Measurements from ENCODE around the gene VIPR2. TPM values are rescaled to one million over a fixed set of nuclear protein-coding genes. Genes with fewer than 3 reads are reported as not detected.

The VIPR2 gene
- total RNA-seq, 1 donor from 2014 or later, result 0.41 TPM

DNA sequence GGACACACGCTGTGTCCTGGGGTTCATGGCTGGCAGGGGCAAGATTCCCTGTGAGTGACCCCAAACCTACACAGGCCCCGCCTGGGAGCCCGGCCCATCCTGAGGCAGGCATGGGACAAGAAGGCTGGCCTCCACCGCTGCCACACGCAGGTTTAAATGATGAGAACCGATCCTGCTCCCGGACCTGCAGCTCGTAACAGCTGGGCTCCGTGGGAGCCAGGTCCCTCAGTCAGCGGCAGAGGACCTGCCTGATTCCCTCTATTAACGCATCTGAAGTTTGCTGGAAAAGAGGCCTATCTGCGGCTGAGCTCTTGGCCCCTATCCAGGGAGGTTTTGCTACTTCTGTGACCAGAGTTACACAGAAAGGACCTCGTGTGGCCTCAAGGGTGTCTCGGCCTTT, 112.3 kb downstream of the VIPR2 start:
- FAIRE-seq (no peak), DNase-seq (ENCODE audit: low spot score in 2 of 2) (no peak)

- no peak for FAIRE-seq
- no peak for DNase-seq (ENCODE audit: low spot score in 2 of 2)
Observed at GRCh38 chr7:159031750-159032149, 112.9 kb downstream of the VIPR2 start.

DNA sequence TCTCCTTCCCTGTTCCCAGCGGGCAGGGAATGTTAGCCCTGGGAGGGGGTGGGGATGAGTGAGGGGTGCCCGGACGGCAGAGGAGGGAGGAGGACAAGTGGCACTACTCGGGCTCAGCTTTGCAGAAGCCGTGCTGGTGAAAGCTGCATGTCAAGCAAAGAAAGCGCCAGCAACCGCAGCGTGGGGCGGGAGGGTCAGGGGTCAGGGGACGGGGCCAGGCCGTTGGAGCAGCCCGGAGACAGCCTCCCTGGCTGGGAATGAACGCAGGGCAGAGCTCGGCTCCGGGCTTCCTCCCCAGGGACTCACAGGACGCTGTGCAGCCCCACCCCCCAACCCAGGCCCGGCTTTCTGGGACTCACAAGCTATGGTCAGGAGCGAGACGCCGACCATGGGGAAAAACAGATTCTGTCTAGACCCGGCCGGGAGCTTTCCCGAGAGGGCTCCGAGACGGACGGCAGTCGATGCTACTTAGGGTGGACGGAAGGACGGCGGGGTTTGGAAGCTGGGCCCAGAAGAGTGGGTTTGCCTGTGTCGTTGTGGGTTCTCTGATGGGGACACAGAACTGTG, 113.4 kb downstream of the VIPR2 start:
- DNase-seq (ENCODE audit: low spot score in 2 of 2), result no peak

GRCh38 chr7:159030490-159031134, 114.1 kb downstream of the VIPR2 start:
- DNase-seq (ENCODE audit: low spot score in 2 of 2) (peak in 1 of 2 donors; percentile 71), FAIRE-seq (no peak)

More for the DNA sequence above, 113.4 kb downstream of the VIPR2 start:
- FAIRE-seq, result no peak

- DNase-seq (ENCODE audit: low spot score in 2 of 2), result no peak
- FAIRE-seq, result no peak
Observed at GRCh38 chr7:159028508-159029401, 115.9 kb downstream of the VIPR2 start.

DNA sequence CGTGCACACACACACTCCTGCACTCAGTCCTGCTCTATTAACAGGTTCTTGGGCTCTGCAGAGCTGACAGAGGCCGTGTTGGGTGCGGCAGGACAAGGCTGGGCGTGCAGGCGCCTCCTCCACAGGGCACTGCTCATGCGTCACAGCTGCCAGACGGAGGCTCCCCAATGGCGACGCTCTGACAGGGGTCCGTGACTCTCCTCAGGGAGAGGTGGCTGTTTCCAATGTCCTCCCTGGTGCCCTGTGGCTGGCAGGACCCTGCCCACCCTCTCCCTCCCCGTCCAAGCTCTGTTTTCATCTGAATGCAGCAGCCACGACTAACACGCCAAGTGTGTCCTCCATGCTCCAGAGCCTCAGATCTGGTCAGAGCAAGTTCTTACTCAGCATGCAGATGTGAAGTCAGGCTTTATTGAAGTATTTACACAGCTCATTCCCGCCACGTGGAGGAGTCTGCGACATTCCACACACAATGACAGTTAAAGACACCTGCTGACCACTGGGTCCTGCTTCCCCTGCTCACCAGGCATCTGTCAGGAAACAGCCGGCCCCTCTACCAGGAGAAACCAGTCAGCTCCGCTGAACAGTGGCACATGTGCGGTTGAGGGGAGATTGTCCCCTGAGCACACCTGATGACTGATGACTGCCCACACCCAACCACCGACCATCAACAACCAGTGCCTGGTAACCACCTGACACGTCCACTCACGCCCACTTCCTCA, 116.7 kb downstream of the VIPR2 start:
- FAIRE-seq, result no peak
- DNase-seq (ENCODE audit: low spot score in 2 of 2), result no peak

GRCh38 chr7:159027056-159027788, 117.4 kb downstream of the VIPR2 start:
- DNase-seq (ENCODE audit: low spot score in 2 of 2) (no peak), FAIRE-seq (no peak)

- no peak for DNase-seq (ENCODE audit: low spot score in 2 of 2)
- FAIRE-seq, result no peak
Observed at GRCh38 chr7:159026271-159027055, 118.2 kb downstream of the VIPR2 start.

- DNase-seq (ENCODE audit: low spot score in 2 of 2) (no peak), FAIRE-seq (no peak)
Observed at GRCh38 chr7:159025161-159025779, 119.4 kb downstream of the VIPR2 start.

DNA sequence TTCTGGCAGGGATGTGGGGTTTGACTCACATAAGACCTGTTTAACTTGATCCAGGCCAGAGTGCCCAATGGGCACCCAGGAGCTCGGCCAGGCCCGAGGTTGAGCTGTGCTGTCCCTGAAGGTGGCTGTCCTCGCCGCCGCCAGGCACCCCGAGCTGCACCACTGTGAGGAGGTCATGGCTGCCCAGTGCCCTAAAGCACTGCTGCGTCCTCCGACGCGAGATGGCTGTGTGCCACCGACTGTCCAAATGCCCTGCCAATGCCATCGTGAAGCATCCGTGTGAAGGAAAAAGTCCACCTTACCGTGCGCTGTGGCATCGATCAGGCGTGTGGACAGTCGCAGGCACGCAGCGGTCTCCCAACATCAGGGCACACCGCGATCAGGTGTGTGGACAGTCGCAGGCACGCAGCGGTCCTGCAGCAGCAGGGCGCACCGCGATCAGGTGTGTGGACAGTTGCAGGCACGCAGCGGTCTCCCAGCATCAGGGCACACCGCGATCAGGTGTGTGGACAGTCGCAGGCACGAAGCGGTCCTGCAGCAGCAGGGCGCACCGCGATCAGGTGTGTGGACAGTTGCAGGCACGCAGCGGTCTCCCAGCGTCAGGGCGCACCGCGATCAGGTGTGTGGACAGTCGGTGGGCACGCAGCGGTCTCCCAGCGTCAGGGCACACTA, 120.3 kb downstream of the VIPR2 start:
- DNase-seq (ENCODE audit: low spot score in 2 of 2), result no peak
- FAIRE-seq, result no peak

GRCh38 chr7:159023746-159024145, 120.9 kb downstream of the VIPR2 start:
- no peak for DNase-seq (ENCODE audit: low spot score in 2 of 2)
- FAIRE-seq, result no peak

DNA sequence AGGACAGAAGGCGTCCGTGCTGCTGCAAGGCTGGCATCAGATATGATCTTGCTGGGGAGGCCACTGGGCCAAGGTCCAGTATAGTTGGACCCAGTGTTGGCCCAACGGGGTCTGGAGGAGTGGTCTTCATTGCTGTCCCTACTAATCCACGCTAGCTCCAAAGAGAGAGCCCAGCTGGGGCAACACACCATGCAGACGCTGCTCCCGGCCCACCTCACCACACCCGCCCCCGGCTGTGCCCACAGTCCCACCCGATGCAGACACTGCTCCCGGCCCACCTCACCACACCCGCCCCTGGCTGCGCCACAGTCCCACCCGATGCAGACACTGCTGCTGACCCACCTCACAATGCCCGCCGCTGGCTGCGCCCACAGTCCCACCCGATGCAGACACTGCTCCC, 121.5 kb downstream of the VIPR2 start:
- FAIRE-seq (no peak), DNase-seq (ENCODE audit: low spot score in 2 of 2) (no peak)

GRCh38 chr7:159022238-159022993, 122.3 kb downstream of the VIPR2 start:
- FAIRE-seq, result no peak

GRCh38 chr7:159020987-159021386, 123.7 kb downstream of the VIPR2 start:
- FAIRE-seq, result no peak
- no peak for DNase-seq (ENCODE audit: low spot score in 2 of 2)

More at GRCh38 chr7:159022238-159022993, 122.3 kb downstream of the VIPR2 start:
- DNase-seq (ENCODE audit: low spot score in 2 of 2), result no peak

DNA sequence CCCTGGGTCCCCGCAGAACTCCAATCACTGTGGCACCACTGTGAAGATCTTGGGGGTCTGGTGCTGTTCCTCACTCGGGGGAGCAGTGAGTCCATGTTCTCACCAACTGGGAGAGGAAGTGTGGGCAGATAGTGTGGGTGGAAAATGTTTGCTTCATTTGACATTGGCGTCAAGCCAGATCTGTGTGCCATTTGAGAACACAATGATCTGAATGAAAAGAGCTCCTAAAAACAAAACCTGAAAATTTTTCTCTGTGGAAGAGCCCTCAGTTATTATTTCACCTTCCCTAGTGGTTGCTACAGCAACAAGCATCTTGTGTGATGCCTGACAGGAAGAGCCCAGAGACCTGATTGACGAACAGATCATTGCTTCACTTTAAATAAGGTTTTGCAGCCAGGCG, 125.6 kb downstream of the VIPR2 start:
- DNase-seq (ENCODE audit: low spot score in 2 of 2) (no peak), FAIRE-seq (no peak)

DNA sequence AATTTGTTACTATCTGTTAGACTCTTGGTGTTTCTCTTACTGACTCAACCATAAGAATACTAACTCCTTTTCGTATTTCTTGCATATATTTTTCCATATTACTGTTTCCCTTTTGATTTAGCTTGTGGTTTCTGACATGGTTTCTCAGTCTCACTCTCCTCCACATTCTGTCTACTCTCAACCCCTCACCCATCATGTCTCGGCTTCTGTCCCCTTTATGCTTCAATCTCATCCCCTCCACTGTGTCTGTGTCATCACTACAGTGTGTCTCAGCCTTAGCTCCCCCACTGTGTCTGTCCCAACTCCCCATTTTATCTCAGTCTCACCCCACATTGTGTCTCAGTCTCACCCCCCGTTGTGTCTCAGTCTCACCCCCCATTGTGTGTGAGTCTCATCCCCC, 126.9 kb downstream of the VIPR2 start:
- FAIRE-seq (no peak), DNase-seq (ENCODE audit: low spot score in 2 of 2) (no peak)

DNA sequence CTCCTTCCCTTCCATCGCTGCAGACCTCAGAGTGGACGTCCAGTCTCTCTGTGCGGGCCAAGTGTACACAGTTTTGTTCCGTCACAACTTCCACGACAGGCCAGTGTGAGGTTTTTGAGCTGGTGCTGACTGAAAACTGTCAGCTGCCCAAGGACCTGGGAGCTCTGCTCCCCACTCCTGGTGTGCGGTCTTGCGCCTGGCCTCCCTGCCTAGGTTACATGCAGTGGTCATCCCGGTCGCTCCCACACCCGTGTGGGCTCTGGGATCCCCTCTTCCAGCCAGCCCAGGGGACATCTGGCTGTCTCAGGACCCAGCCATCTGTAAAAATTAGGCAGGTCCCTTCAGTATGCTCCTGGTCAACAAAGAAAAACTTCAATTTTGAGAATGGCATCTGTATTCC, 127.5 kb downstream of the VIPR2 start:
- no peak for FAIRE-seq
- no peak for DNase-seq (ENCODE audit: low spot score in 2 of 2)

DNA sequence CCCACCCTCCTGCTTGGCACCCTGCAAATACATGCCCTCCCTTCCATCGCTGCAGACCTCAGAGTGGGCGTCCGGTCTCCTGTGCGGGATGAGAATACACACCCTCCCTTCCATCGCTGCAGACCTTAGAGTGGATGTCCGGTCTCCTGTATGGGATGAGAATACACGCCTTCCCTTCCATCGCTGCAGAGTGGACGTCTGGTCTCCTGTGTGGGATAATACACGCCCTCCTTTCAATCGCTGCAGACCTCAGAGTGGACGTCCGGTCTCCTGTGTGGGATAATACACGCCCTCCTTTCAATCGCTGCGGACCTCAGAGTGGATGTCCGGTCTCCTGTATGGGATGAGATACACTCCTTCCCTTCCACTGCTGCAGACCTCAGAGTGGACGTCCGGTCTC, 128.1 kb downstream of the VIPR2 start:
- no peak for DNase-seq (ENCODE audit: low spot score in 2 of 2)
- no peak for FAIRE-seq

Data from frontal cortex (tissue), 4 donors.